GM18505 (cell line): Measurements from ENCODE around the gene FSTL3.

Source experiments
- ATAC-seq: cut with Tn5 transposase; IDR thresholded peaks from one replicate; pipeline ENCODE4 v1.9.1; 2021; ENCODE audit not compliant: unreplicated experiment
- POLR2A ChIP-seq: IDR thresholded peaks from 4 replicates; pipeline ENCODE4 v1.6.1; 2011; ENCODE audit warnings: borderline replicate concordance; ENCODE audit not compliant: insufficient read depth, insufficient read length; ENCODE audit errors: extremely low read depth

FSTL3 gene

DNA sequence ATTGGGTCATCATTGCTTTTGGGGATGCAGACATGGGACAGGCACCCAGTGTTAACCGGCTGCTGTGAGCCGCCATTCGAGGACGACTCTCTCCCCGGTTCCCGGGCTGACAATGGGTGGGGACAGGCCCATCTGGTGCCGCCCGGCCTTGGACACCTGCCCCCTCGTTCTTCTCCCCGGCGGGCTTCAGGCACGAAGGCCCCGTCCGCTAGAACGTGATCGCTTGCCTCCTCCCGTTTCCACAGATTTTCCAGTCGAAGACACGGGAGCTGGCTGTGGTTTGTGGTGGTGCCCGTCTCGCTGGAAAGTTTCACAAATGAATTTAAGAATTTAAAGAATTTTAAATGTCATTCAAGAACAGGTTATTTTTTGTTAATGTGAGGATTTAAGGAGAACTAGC is 34.6 kb downstream of the FSTL3 start:
- no peak for ATAC-seq
- no peak for TF ChIP-seq POLR2A

DNA sequence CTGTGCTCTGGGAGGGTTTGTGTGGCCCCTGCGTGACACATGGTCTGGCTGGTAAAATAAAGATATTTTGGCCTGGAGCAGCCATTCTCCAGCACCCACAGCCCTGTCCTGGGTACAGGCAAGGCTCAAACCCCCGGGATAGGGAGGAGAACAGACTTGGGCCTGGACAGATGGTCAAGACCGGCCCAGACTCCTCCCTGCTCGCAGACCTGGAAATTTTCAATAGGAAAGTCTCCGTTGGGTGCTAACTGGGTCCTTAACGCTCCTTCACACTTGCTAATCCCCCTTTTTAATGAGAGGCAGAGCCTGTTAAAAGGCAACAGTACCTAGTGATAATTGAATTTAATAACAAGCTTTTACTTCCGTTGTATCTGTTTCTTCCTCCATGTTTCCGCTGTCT is 35.1 kb downstream of the FSTL3 start:
- ATAC-seq: no peak
- TF ChIP-seq POLR2A: no peak

DNA sequence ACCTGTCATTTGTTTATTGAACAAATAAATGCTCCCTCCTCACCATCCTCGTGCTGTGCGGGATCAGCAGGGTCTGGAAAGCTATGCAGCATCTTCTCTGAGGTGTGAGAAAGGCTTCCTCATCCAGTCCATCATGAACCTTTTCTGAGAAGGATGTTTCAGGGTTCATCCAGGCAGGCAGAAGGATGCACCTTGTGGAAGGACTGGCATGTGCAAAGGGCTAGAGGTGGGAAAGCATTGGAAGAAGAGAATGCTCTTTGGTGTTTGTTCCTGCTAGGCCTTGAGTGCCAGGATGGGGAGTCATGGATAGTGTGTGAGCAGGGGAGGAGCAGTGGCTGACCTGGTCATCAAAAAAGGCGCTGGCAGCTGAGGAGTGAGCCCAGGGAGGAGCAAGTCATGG is 39.2 kb downstream of the FSTL3 start:
- no peak for ATAC-seq
- no peak for TF ChIP-seq POLR2A

- TF ChIP-seq POLR2A: no peak
- ATAC-seq: no peak
Observed at GRCh38 chr19:718251-718951, 42.2 kb downstream of the FSTL3 start.

- no peak for TF ChIP-seq POLR2A
- ATAC-seq: no peak
Observed at GRCh38 chr19:718991-719512, 42.9 kb downstream of the FSTL3 start.

DNA sequence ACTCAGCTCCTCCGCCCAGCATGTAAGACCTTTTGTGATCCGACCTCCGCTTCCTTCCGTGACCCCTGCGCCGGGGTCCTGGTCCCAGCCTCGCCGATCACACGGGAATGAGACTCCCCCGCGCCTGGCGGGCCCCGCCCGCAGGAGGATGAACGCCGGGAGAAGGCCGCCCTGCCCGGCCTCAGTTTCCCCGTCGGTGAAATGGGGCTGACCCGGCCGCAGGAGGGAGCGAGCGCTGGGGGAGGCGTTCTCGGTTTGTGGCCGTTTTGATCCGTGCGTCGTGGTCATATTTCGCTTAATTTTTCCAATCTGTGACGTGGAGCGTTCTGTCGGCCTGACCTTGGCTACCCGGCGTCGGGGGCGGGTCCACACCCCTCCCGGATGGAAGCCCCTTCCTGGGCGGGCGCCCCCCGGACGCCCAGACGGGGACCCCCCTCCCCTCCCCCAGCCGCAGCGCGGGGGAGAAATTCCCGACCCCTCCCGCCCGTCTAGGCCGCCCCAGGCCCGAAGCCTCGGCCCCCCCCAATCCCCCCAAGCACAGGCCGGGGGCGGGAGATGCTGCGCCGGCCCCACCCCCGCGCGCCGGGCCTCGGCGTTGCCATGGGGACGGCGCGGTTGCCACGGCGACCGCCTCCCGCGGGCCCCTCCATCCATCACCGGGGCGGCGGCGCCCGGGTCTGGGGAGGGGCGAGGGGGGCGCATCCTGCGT is 43.6 kb downstream of the FSTL3 start:
- ATAC-seq: no peak
- TF ChIP-seq POLR2A: no peak

- TF ChIP-seq POLR2A: no peak
- no peak for ATAC-seq
Observed at GRCh38 chr19:720345-721160, 44.4 kb downstream of the FSTL3 start.

GRCh38 chr19:722553-723101 is 46.4 kb downstream of the FSTL3 start:
- ATAC-seq: no peak
- no peak for TF ChIP-seq POLR2A

- TF ChIP-seq POLR2A: no peak
- no peak for ATAC-seq
Observed at GRCh38 chr19:723247-723646, 47.1 kb downstream of the FSTL3 start.

DNA sequence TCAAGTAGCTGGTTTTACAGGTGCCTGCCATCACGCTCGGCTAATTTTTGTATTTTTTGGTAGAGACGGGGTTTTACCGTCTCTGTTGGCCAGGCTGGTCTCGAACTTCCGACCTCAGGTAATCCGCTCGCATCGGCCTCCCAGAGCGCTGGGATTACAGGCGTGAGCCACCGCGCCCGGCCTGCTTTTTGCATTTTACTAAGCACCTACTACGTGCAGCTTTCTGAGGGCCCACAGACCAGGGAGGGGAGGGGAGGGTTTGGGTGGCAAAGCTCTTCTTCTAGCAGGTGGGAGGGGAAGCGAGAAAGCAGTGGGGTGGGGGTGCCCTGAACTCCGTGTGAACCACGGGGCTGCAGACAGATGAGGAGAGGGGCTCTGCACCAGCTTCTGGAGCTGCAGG is 47.5 kb downstream of the FSTL3 start:
- ATAC-seq: no peak
- no peak for TF ChIP-seq POLR2A

DNA sequence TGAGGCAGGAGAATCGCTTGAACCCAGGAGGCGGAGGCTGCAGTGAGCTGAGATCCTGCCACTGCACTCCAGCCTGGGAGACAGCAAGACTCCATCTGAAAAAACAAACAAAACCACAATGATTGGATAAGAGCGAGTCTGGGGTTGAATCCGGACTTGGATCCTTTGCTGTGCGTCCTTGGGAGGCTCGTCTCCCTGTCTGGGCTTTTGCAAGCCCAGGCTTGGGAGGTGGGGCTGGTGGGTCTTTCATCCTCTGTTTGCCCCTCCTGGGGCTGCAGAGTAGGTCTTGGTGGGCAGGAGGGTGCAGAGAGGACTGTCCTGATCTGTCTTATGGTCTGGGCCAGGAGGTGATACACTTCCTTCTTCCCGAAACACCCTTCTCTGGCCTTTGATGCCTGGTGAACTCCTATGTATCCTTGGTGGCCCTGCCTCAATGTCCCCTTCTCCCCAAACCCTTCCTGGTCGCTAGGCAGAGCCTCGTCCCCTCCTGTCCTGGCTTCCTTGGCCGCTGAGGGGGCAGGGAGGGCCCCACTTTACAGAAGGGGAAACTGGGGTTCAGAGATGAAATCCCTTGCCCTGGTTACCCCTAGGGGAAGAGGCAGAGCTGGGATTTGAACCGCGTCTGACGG is 49.4 kb downstream of the FSTL3 start:
- no peak for TF ChIP-seq POLR2A
- ATAC-seq: no peak

DNA sequence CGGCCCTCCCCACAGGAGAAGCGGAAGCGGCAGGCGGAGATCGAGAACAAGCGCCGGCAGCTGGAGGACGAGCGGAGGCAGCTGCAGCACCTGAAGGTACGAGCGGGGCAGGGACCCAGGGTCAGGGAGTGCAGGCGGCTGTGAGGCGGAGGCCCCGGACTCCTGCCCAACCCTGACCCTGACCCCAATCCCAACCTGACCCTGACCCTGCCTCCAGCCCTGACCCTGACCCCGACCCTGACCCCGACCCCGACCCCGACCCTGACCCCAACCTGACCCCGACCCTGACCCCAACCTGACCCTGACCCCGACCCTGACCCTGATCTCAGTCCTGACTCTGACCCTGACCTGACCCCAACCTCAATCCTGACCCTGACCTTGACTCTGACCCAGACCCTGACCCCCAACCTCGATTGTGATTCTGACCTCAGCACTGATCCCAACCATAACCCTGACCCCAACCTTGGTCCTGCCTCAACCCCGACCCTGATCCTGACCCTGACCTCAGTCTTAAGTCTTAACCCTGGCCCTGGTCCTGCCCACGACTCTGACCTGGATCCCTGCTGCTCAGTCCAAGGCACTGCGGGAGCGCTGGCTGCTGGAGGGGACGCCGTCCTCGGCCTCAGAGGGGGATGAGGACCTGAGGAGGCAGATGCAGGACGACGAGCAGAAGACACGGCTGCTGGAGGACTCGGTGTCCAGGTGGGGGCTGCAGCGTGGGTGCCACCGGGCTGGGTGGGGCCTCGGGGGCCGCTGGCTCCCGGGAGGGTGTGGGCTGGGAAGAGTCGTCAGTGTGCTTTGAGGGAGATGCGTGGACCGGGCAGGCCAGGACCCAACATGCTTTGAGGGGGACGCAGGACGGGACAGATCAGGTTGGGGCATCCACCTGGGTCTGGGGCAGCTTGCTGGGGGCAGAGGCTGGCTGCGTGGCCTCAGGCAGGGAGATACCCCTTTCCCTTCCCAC is 51.1 kb downstream of the FSTL3 start:
- ATAC-seq: no peak
- no peak for TF ChIP-seq POLR2A
